ENCODE measurements around the gene DCST1. TPM values are rescaled to one million over a fixed set of nuclear protein-coding genes. Genes with fewer than 3 reads are reported as not detected.

DCST1 gene
- total RNA-seq, 3 donors from 2014 or later = 0.19 to 0.20 TPM; not detected in 1

DNA sequence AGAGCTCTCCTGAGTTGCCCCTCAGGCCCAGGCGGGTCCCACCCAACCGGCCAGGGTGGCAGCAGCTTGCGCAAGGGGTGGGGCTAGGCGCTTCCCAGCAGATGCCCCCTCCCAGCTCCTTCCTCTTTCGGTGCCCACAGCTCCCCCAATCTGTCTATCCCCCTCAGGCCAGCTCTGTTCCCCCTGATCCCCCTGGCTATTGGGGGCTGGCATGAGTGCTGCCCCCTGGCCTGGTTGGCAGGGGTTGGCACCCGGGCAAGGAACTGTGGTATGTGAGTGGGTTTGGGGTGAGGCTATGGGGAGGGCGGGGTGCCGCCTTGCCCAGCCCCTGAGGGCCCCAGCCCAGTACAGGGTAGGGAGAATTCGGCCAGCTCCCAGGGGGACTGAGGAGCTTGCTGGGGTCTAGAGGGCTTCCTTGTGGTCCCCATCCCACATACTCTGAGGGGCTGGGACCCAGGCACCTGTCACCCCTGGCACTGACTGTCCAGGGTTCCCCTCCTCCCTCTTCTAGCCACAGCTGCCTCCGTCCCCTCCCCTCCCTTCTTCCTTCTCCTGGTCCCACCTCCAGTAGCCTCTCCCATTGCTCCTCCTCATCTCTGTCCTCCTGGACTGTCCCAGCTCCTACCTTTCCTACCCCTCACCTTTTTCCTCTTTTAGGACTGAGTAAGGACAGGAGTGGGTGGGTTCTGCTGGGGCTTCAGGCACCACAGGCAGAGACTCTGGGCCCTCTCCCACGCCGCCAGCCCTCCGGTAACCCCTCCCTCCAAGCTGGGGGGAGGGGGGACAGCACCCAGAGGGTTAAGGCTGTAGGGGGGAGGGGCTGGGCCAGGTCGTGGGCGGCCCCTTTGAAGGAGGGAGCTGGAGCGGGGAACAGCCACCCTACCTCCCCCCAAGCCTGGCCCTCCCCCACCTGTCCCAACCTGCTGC lies 25.3 kb upstream of the DCST1 start:
- Histone ChIP-seq H3K36me3 (ENCODE audit: low read depth) (no peaks in the 10 kb centered on the region), H3K4me3 (peak overlapping the region; percentile 5), H3K4me1 (ENCODE audit: low read depth) (peaks cover 81% of the 10 kb centered on the region), H3K9me3 (no peaks in the 10 kb centered on the region)
- no peak for TF ChIP-seq CTCF (IDR thresholded peaks at IDR 0.05)
- DNase-seq (peak; percentile 70 to 86 (median 76)), ATAC-seq (peak; percentile 49)
- intact Hi-C loops (cut with DNase I, micrococcal nuclease) = no loop called here

- Histone ChIP-seq H3K9me3 (no peaks in the 10 kb centered on the region), H3K4me1 (ENCODE audit: low read depth) (peaks cover 81% of the 10 kb centered on the region), H3K36me3 (ENCODE audit: low read depth) (no peaks in the 10 kb centered on the region), H3K4me3 (no peak overlapping the region)
- DNase-seq (peak in 1 of 3 donors; percentile 60), ATAC-seq (no peak)
- intact Hi-C loops (cut with DNase I, micrococcal nuclease) = no loop called here
- TF ChIP-seq CTCF (IDR thresholded peaks at IDR 0.05) = no peak
Observed at GRCh38 chr1:155009221-155009711, 24.4 kb upstream of the DCST1 start.

DNA sequence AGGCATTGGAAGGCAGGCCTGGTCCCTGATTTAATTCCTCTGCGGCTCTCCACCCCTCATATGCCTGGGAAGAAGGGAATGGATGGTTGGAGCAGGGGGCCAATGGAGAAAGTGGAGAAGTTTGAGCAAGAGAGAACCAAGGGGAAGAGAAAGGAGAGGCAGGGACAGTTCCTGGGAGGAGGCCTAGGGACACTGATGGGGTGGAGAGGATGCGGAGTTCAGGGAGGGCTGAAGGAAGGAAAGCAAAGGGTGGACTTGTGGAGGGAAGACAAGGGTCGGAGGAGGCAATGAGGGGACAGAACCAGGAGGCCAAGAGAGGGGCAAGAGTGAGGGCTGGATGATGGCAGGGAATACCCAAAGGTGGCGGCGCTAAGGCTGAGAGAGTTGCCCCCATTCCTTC lies 23.9 kb upstream of the DCST1 start:
- no peak overlapping the region for H3K4me3 ChIP-seq
- no peaks in the 10 kb centered on the region for H3K9me3 ChIP-seq
- peaks cover 77% of the 10 kb centered on the region for H3K4me1 ChIP-seq (ENCODE audit: low read depth)
- H3K36me3 ChIP-seq (ENCODE audit: low read depth) = no peaks in the 10 kb centered on the region
- ATAC-seq = no peak
- intact Hi-C loops (cut with DNase I, micrococcal nuclease) = loop anchor here in 1 of 2 donors (10.0 kb wide), 1 partner anchor 45 kb away; the partner anchor contains the start of gene PYGO2
- no peak for TF ChIP-seq CTCF (IDR thresholded peaks at IDR 0.05)
- DNase-seq = no peak

DNA sequence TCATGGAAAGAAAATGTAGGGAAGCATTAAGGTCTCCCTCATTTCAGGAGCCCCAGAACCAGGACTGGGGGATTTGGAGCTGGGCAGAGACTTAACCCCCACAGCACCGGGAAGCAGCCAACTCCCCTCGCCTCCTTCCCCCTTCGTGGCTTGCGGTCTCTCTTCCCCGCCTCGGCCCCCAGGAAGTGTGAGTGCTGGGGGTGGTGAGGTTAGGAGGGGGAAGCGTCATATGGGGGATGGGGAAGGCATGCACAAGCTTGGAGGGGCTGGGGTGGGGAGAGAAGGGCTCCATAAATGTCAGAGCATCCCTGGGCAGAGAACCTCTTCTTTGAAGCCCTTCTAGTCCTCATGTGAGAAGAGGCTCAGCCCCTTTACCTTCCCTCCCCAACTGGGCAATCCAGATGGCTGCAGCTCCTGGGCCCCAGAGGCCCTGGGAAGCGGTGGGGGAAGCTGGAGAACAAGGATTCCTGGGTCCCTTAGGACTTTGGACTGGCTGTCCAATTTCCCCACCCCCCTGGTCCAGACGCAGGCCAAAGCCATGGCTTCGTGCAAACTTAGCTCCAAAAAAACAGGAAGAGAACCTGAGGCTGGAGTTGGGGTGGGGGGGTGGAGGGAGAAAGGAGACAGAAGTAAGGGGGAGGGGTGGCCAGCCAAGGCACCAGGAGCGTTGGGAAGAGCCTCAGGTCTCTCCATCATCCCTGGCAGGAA lies 23.3 kb upstream of the DCST1 start:
- DNase-seq (peak; percentile 41 to 69 (median 53)), ATAC-seq (no peak)
- Histone ChIP-seq H3K9me3 (no peaks in the 10 kb centered on the region), H3K36me3 (ENCODE audit: low read depth) (no peaks in the 10 kb centered on the region), H3K4me1 (ENCODE audit: low read depth) (peaks cover 72% of the 10 kb centered on the region), H3K4me3 (no peak overlapping the region)
- intact Hi-C loops (cut with DNase I, micrococcal nuclease) = loop anchor here in 1 of 2 donors (10.0 kb wide), 1 partner anchor 46 kb away; the partner anchor contains the start of gene PYGO2
- no peak for TF ChIP-seq CTCF (IDR thresholded peaks at IDR 0.05)

GRCh38 chr1:155011004-155011416 lies 22.6 kb upstream of the DCST1 start:
- intact Hi-C loops (cut with DNase I, micrococcal nuclease) = loop anchor here in 1 of 2 donors (10.0 kb wide), 1 partner anchor 46 kb away; the partner anchor contains the start of gene PYGO2
- Histone ChIP-seq H3K4me3 (no peak overlapping the region), H3K4me1 (ENCODE audit: low read depth) (peaks cover 71% of the 10 kb centered on the region), H3K9me3 (no peaks in the 10 kb centered on the region), H3K36me3 (ENCODE audit: low read depth) (no peaks in the 10 kb centered on the region)
- DNase-seq = no peak
- TF ChIP-seq CTCF (IDR thresholded peaks at IDR 0.05) = no peak
- no peak for ATAC-seq

Data from mucosa of descending colon (tissue), 3 donors.